Measurements from ENCODE around the gene LSM4.

Gene LSM4

DNA sequence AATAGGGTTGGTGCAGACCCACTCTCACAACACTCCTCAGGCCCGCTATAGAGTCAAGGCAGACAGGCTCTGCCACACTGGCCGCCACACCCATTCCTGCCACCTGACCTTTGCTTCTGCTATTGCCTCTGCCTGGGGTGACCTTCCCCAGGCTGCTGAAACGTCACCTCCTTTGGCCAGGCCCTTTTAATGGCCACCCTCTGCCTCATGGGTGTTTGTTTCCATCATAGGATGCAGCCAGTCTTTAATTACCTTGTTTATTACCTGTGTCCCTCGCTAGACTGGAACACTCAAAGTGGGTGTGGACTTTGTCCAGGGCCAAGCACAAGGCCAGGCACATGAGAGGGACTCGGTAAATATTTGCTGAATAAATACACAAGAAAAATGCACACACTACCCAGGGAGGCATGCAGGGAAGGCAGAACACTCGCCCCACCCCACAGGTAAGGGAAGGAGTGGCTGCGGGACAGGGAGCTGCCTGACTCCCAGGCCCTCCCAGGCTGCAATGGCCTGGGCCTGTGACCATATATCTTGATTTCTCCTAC, 3.2 kb downstream of the LSM4 start:
- TF ChIP-seq, protein P1, sequence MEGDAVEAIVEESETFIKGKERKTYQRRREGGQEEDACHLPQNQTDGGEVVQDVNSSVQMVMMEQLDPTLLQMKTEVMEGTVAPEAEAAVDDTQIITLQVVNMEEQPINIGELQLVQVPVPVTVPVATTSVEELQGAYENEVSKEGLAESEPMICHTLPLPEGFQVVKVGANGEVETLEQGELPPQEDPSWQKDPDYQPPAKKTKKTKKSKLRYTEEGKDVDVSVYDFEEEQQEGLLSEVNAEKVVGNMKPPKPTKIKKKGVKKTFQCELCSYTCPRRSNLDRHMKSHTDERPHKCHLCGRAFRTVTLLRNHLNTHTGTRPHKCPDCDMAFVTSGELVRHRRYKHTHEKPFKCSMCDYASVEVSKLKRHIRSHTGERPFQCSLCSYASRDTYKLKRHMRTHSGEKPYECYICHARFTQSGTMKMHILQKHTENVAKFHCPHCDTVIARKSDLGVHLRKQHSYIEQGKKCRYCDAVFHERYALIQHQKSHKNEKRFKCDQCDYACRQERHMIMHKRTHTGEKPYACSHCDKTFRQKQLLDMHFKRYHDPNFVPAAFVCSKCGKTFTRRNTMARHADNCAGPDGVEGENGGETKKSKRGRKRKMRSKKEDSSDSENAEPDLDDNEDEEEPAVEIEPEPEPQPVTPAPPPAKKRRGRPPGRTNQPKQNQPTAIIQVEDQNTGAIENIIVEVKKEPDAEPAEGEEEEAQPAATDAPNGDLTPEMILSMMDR (conservative IDR thresholded peaks at IDR 0.05; ENCODE audit: low read depth, low read length): no peak
- DNase-seq (ENCODE audit: low read depth): no peak
- H3K4me3 ChIP-seq (ENCODE audit: low read length): no peak overlapping the region

DNA sequence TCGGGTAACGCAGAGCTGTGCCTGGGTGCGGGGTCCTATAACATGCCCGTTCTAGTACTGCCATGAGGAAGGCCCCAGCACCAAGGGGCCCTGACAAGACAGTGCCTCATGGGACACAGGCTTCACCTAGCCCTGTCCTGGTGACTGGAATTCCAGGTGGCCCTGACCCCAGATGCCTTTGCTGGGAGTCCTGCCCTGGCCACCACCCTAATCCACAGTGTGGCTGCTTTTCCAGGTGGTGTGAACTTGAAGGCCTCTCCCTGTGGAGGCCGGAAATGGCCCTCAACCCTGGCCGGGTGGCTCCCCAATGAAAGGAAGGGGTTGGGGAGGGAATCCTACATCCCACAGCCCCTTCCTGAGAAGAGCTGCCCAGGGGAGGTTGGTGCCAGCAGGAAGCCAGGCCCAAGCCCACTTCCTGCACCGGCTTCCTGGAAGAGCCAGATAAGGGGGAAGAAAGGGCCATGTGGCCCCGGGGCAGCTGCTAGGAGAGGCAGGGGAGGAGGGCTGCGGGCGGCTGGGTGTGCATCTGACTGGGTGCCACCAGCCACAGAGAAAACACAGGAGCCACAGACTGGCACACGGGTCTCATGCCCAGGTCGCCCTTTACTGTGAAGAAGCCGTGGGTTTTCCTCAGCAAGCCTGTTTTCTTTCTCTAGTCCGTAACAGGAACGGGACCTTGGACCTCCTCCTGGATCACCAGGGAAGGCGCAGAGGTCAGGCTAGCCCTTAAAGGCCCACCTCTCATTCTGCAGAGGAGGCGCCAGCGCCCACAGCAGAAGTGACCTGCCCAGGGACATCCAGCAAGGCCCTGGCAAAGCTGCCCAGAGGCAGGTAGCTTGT, 4.7 kb downstream of the LSM4 start:
- TF ChIP-seq, protein P1 (conservative IDR thresholded peaks at IDR 0.05; ENCODE audit: low read depth, low read length): no peak
- no peak for DNase-seq (ENCODE audit: low read depth)

DNA sequence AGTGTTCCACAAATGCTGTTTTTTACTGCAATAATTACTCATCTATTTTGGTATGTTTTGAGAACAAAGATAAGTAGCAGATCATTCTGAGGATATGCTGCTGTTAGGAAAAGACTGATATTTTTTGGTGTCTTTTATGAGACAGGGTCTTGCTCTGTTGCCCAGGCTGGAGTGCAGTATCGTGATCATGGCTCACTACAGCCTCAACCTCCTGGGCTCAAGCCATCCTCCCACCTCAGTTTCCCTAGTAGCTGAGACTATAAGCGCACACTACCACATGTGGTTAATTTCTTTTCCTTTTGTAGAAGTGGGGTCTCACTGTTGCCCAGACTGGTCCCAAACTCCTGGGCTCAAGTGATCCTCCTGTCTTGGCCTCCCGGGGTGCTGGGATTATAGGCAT, 9.5 kb downstream of the LSM4 start:
- TF ChIP-seq, protein P1 (conservative IDR thresholded peaks at IDR 0.05; ENCODE audit: low read depth, low read length): no peak
- DNase-seq (ENCODE audit: low read depth): no peak
- no peak overlapping the region for H3K4me3 ChIP-seq (ENCODE audit: low read length)

More for the DNA sequence above, 4.7 kb downstream of the LSM4 start:
- no peak overlapping the region for H3K4me3 ChIP-seq (ENCODE audit: low read length)

DNA sequence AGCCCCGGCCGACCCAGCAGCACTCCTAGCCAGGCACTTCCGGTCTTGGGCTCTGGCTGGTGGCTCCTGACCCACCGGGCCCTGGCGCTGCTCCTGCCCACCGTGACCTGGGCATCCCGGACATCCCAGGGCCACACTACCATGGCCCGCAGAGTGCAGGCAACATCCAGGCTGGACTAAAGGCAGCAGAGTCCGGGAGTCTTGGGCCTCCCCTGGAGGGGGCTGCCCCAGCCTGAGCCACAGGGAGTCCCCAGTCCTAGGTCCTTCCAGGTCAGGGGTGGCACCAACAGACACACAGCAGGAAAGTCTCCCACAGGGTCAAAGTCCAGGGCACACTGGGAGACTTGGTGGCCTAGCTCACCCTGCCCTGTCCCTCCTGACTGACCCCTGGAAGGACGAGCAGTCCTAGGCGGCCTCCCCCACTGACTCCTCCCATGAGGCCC, 10.8 kb downstream of the LSM4 start:
- TF ChIP-seq, protein P1 (conservative IDR thresholded peaks at IDR 0.05; ENCODE audit: low read depth, low read length): no peak
- H3K4me3 ChIP-seq (ENCODE audit: low read length): no peak overlapping the region
- no peak for DNase-seq (ENCODE audit: low read depth)

DNA sequence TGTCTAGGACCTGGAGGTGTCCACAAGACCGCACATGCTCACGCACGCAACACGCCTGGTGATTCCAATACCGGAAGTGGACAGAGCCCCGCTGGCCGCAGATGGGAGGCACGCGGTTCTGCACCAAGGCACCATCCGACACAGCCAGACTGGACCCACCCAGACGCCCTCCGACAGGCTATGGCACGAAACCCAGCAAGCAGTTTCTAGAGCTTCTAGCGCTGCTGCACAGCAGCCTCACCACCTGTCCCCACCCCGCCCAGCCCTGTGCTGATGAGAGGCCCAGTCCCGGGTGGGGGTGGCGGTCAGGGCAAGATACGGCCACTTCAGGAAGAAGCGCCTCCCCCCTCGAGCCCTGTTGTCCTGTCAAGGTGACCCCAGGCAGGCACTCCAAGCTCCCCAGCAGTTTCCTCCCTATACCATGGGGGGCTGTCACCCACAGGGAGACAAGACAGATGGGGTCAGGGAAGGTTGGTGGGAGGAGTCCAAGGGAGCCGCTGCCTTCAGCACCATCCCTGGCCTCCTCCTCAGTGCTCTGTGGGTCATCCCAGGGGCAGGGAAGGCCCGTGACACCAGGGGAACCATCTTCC, 11.3 kb downstream of the LSM4 start:
- TF ChIP-seq, protein P1 (conservative IDR thresholded peaks at IDR 0.05; ENCODE audit: low read depth, low read length): no peak
- no peak overlapping the region for H3K4me3 ChIP-seq (ENCODE audit: low read length)
- no peak for DNase-seq (ENCODE audit: low read depth)

DNA sequence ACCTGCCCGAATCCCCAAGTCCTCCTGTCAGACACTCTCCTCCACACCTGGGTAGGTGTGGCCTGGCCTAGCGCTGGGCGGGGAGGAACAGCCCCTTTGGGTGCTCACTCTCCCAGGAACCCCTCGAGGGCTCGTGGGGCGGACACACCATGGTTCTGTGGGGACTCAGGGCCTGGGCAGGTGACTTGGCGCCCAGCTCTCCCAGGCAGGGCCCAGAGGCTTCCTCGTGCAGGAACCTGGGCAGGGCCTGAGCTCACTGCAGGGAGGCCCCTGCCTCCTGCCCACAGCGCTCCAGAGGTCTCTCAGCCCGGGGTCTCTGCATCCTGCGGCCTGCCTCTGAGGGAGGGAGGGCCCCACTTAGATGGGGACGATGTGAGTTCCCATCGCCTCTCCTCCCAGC, 11.9 kb downstream of the LSM4 start:
- no peak overlapping the region for H3K4me3 ChIP-seq (ENCODE audit: low read length)
- TF ChIP-seq, protein P1 (conservative IDR thresholded peaks at IDR 0.05; ENCODE audit: low read depth, low read length): no peak
- DNase-seq (ENCODE audit: low read depth): no peak
